H9 (cell line): Measurements from ENCODE around the gene FXYD4. TPM values are rescaled to one million over a fixed set of nuclear protein-coding genes. Genes with fewer than 3 reads are reported as not detected.
"Not testable (repeated sequence)": the region's sequence is repeated elsewhere in the genome, so short reads cannot be mapped to it uniquely, and the experiment has no call there.

Experiments used
- DNase-seq: peaks from one replicate; pipeline ENCODE4 v3.0.0-alpha.2; 2017
- H2AFZ ChIP-seq: one replicate; pipeline ENCODE4 v1.6.1; 2013; ENCODE audit warnings: mild to moderate bottlenecking, low read length, control low read depth, moderate library complexity
- H2AK5ac ChIP-seq: 2 replicates; pipeline ENCODE4 v1.6.1; 2013; ENCODE audit warnings: low read length, control low read depth, mixed read lengths; ENCODE audit not compliant: insufficient read length
- H2BK120ac ChIP-seq: one replicate; pipeline ENCODE4 v1.6.1; 2013; ENCODE audit warnings: low read depth, mild to moderate bottlenecking, low read length, control low read depth, inconsistent platforms; ENCODE audit not compliant: poor library complexity, severe bottlenecking
- H2BK12ac ChIP-seq: 2 replicates; pipeline ENCODE4 v1.6.1; 2013; ENCODE audit warnings: low read length, control low read depth, mixed read lengths, low read depth; ENCODE audit not compliant: insufficient read length
- H2BK15ac ChIP-seq: 2 replicates; pipeline ENCODE4 v1.6.1; 2013; ENCODE audit warnings: low read depth, low read length, control low read depth
- H2BK20ac ChIP-seq: one replicate; pipeline ENCODE4 v1.6.1; 2013; ENCODE audit warnings: low read depth, mild to moderate bottlenecking, low read length, control low read depth, inconsistent platforms; ENCODE audit not compliant: poor library complexity, severe bottlenecking
- H2BK5ac ChIP-seq: 2 replicates; pipeline ENCODE4 v1.6.1; 2013; ENCODE audit warnings: low read length, control low read depth, mixed read lengths; ENCODE audit not compliant: insufficient read length
- H3K14ac ChIP-seq: 2 replicates; pipeline ENCODE4 v1.6.1; 2013; ENCODE audit warnings: low read length, control low read depth; ENCODE audit not compliant: insufficient read depth
- H3K18ac ChIP-seq: 2 replicates; pipeline ENCODE4 v1.6.1; 2013; ENCODE audit warnings: low read depth, mild to moderate bottlenecking, mixed read lengths, low read length, control low read depth; ENCODE audit not compliant: insufficient read length
- H3K23ac ChIP-seq: 2 replicates; pipeline ENCODE4 v1.6.1; 2013; ENCODE audit warnings: low read length, control low read depth, mixed read lengths, low read depth; ENCODE audit not compliant: insufficient read length
- H3K23me2 ChIP-seq: 2 replicates; pipeline ENCODE4 v1.6.1; 2013; ENCODE audit warnings: low read depth, mild to moderate bottlenecking, mixed read lengths, low read length, control low read depth; ENCODE audit not compliant: insufficient read length, poor library complexity, severe bottlenecking
- H3K27ac ChIP-seq: 2 replicates; pipeline ENCODE4 v1.5.1; 2013; ENCODE audit warnings: low read length, control low read depth, mixed read lengths, low read depth; ENCODE audit not compliant: insufficient read length
- H3K27me3 ChIP-seq: 2 replicates; pipeline ENCODE4 v1.6.1; 2013; ENCODE audit warnings: low read length, control low read depth, inconsistent platforms; ENCODE audit not compliant: insufficient read depth
- H3K4ac ChIP-seq: 2 replicates; pipeline ENCODE4 v1.6.1; 2013; ENCODE audit warnings: low read depth, mild to moderate bottlenecking, control low read depth, inconsistent platforms, low read length, moderate library complexity
- H3K4me1 ChIP-seq: 2 replicates; pipeline ENCODE4 v1.6.1; 2013; ENCODE audit warnings: low read length, control low read depth, inconsistent platforms; ENCODE audit not compliant: insufficient read depth
- H3K4me2 ChIP-seq: 2 replicates; pipeline ENCODE4 v1.6.1; 2013; ENCODE audit warnings: low read length, control low read depth, mixed read lengths; ENCODE audit not compliant: insufficient read length, insufficient read depth
- H3K56ac ChIP-seq: 2 replicates; pipeline ENCODE4 v1.6.1; 2013; ENCODE audit warnings: low read depth, mild to moderate bottlenecking, mixed read lengths, low read length, control low read depth; ENCODE audit not compliant: insufficient read length
- H3K79me1 ChIP-seq: 2 replicates; pipeline ENCODE4 v1.6.1; 2013; ENCODE audit warnings: low read depth, mild to moderate bottlenecking, moderate library complexity, low read length, control low read depth, inconsistent platforms; ENCODE audit not compliant: insufficient read depth, poor library complexity, severe bottlenecking
- H3K79me2 ChIP-seq: 2 replicates; pipeline ENCODE4 v1.6.1; 2013; ENCODE audit warnings: low read length, control low read depth, inconsistent platforms; ENCODE audit not compliant: insufficient read depth
- H3K9ac ChIP-seq: 2 replicates; pipeline ENCODE4 v1.6.1; 2013; ENCODE audit warnings: low read length, control low read depth, mixed read lengths; ENCODE audit not compliant: insufficient read length; ENCODE audit errors: extremely low read depth
- H3K9me3 ChIP-seq: one replicate; pipeline ENCODE4 v1.6.1; 2013; ENCODE audit warnings: low read depth, low read length, inconsistent platforms; ENCODE audit not compliant: control insufficient read depth
- H3T11ph ChIP-seq: one replicate; pipeline ENCODE4 v1.6.1; 2013; ENCODE audit warnings: mild to moderate bottlenecking, low read length, control low read depth, inconsistent platforms
- H4K20me1 ChIP-seq: one replicate; pipeline ENCODE4 v1.6.1; 2013; ENCODE audit not compliant: control insufficient read depth, insufficient read length, insufficient read depth
- H4K5ac ChIP-seq: 2 replicates; pipeline ENCODE4 v1.6.1; 2013; ENCODE audit warnings: low read depth, mild to moderate bottlenecking, mixed read lengths, low read length, control low read depth; ENCODE audit not compliant: insufficient read length
- H4K8ac ChIP-seq: replicated peaks from 2 replicates; pipeline ENCODE4 v1.6.1; 2013; ENCODE audit warnings: low read length, control low read depth, mixed read lengths, low read depth; ENCODE audit not compliant: insufficient read length
- H4K91ac ChIP-seq: 2 replicates; pipeline ENCODE4 v1.6.1; 2013; ENCODE audit warnings: low read depth, mild to moderate bottlenecking, moderate library complexity, mixed read lengths, low read length, control low read depth; ENCODE audit not compliant: insufficient read length
- H3K27ac Mint-ChIP-seq, 3 experiments: 2 replicates in 2 of 3; 3 replicates in 1 of 3; pipeline ENCODE4 v1.8.0; 2020 to 2021; ENCODE audit warnings: mixed read lengths in 3 of 3, mild to moderate bottlenecking in 1 of 3, moderate library complexity in 1 of 3
- H3K27me3 Mint-ChIP-seq: 2 replicates; pipeline ENCODE4 v1.8.0; 2021; ENCODE audit warnings: low read depth, mild to moderate bottlenecking, moderate library complexity, mixed read lengths
- H3K36me3 Mint-ChIP-seq, 3 experiments: 2 replicates in 2 of 3; 3 replicates in 1 of 3; pipeline ENCODE4 v1.8.0; 2020 to 2021; ENCODE audit warnings: low read depth in 3 of 3, mixed read lengths in 3 of 3; ENCODE audit not compliant: insufficient read depth in 1 of 3
- H3K4me1 Mint-ChIP-seq, 2 experiments: 2 replicates each; pipeline ENCODE4 v1.8.0; 2020; ENCODE audit warnings: mixed read lengths in 2 of 2
- H3K4me3 Mint-ChIP-seq, 2 experiments: 2 replicates in 1 of 2; 3 replicates in 1 of 2; pipeline ENCODE4 v1.8.0; 2020 to 2021; ENCODE audit warnings: mild to moderate bottlenecking in 2 of 2, mixed read lengths in 2 of 2, moderate library complexity in 1 of 2
- H3K9me3 Mint-ChIP-seq, 2 experiments: 2 replicates in 1 of 2; 3 replicates in 1 of 2; pipeline ENCODE4 v1.8.0; 2020; ENCODE audit warnings: mild to moderate bottlenecking in 2 of 2, mixed read lengths in 2 of 2, moderate library complexity in 1 of 2
- WGBS: extraction: QIAGEN DNeasy Blood & Tissue Kit; methylation state at CpG from one replicate; pipeline ENCODE4 v1.1.7; 2013; ENCODE audit warnings: missing lambda C conversion rate, low lambda C conversion rate, mixed read lengths; ENCODE audit not compliant: insufficient read length; ENCODE audit errors: extremely low coverage; 5-methylcytosine and 5-hydroxymethylcytosine counted together
- total RNA-seq: library from RNA; stranded (reverse); gene quantifications from 2 replicates; pipeline ENCODE4 v1.2.1, GENCODE V29; 2021
- TF ChIP-seq, protein P1 (sequence below): fragments of 200-600 bp; sonication (generic); conservative IDR thresholded peaks from 3 replicates; pipeline ENCODE4 v1.8.0; 2021; ENCODE audit warnings: antibody characterized with exemption, mild to moderate bottlenecking

Gene FXYD4
- total RNA-seq, 1 experiment from 2014 or later = not detected

DNA sequence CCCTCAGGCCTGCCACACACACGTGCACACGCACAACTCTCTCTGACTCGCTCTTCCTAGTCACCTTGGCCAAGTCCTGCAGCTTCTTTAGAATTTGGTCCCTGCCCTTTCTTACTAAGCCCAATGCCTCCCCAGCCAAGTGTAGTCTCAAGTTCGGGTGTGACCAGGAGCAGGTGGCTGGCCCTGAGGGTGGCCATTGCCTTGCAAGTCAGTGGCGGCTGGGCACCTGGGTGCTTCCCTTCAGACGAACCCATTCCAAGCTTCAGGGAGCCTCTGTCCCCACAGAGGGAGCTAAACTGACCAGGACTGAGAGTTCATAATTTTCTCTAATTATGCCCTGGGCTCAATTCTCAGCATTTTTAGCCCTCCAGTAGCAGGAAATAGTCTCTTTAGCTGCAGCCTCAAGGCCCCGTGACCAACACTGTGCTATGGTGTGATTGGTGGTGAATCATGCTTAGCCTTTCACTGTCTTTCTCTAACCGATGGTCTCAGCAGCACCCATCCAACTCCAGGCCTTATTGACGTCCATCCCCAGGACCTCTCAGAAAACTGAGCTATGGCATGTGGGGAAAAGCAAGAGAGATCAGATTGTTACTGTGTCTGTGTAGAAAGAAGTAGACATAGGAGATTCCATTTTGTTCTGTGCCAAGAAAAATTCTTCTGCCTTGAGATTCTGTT, 34.7 kb upstream of the FXYD4 start:
- WGBS = no CpG with 5 or more reads among the region's 9 CpGs

DNA sequence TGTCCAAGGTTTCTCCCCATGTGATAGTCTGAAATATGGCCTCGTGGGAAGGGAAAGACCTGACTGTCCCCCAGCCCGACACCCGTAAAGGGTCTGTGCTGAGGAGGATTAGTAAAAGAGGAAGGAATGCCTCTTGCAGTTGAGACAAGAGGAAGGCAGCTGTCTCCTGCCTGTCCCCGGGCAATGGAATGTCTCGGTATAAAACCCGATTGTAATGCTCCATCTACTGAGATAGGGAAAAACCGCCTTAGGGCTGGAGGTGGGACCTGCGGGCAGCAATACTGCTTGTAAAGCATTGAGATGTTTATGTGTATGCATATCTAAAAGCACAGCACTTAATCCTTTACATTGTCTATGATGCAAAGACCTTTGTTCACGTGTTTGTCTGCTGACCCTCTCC, 33.9 kb upstream of the FXYD4 start:
- not testable (repeated sequence) for H3K27ac ChIP-seq, H3K27me3 ChIP-seq, H3K14ac ChIP-seq, H3K79me1 ChIP-seq, H4K91ac ChIP-seq, H4K8ac ChIP-seq, H3K9ac ChIP-seq, H4K20me1 ChIP-seq, H3K4ac ChIP-seq, H3K9me3 ChIP-seq, H2BK15ac ChIP-seq, H3K79me2 ChIP-seq, H3K23me2 ChIP-seq, H2BK120ac ChIP-seq, H3K27ac Mint-ChIP-seq, H3K4me1 ChIP-seq, H3K23ac ChIP-seq, H3K56ac ChIP-seq, H3K4me2 ChIP-seq, H4K5ac ChIP-seq, H2BK12ac ChIP-seq, H2AFZ ChIP-seq, H3K18ac ChIP-seq, H3K4me3 Mint-ChIP-seq, H3K36me3 Mint-ChIP-seq, H2BK5ac ChIP-seq, H3K9me3 Mint-ChIP-seq, H3T11ph ChIP-seq, H2AK5ac ChIP-seq, H2BK20ac ChIP-seq
- peak; percentile 74 for DNase-seq
- peaks cover 15% of the 10 kb centered on the region for H3K27me3 Mint-ChIP-seq
- no CpG with 5 or more reads among the region's 9 CpGs for WGBS
- H3K4me1 Mint-ChIP-seq = peaks cover 35 to 41% of the 10 kb centered on the region in 2 experiments

More for the DNA sequence above, 34.7 kb upstream of the FXYD4 start:
- no peaks in the 10 kb centered on the region; a peak in 1 of 7 replicates for H3K36me3 Mint-ChIP-seq
- TF ChIP-seq, protein P1, sequence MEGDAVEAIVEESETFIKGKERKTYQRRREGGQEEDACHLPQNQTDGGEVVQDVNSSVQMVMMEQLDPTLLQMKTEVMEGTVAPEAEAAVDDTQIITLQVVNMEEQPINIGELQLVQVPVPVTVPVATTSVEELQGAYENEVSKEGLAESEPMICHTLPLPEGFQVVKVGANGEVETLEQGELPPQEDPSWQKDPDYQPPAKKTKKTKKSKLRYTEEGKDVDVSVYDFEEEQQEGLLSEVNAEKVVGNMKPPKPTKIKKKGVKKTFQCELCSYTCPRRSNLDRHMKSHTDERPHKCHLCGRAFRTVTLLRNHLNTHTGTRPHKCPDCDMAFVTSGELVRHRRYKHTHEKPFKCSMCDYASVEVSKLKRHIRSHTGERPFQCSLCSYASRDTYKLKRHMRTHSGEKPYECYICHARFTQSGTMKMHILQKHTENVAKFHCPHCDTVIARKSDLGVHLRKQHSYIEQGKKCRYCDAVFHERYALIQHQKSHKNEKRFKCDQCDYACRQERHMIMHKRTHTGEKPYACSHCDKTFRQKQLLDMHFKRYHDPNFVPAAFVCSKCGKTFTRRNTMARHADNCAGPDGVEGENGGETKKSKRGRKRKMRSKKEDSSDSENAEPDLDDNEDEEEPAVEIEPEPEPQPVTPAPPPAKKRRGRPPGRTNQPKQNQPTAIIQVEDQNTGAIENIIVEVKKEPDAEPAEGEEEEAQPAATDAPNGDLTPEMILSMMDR = no peak
- no peaks in the 10 kb centered on the region for H3K9me3 ChIP-seq
- no peak overlapping the region for H3K14ac ChIP-seq
- no peak overlapping the region for H2BK15ac ChIP-seq
- H3K56ac ChIP-seq = no peak overlapping the region
- H3K9ac ChIP-seq = no peak overlapping the region
- H3K4me3 Mint-ChIP-seq = no peak overlapping the region
- no peak overlapping the region for H2AK5ac ChIP-seq
- H3K18ac ChIP-seq = peak overlapping the region; percentile 38
- peak overlapping the region in 2 of 3 experiments; percentile 63 to 89; a peak in 4 of 7 replicates for H3K27ac Mint-ChIP-seq
- H3K23ac ChIP-seq = no peak overlapping the region
- H4K20me1 ChIP-seq = no peaks in the 10 kb centered on the region
- H2BK20ac ChIP-seq = no peak overlapping the region
- H4K5ac ChIP-seq = no peak overlapping the region
- peaks cover 35 to 41% of the 10 kb centered on the region in 2 experiments for H3K4me1 Mint-ChIP-seq
- H3K27me3 Mint-ChIP-seq = peaks cover 15% of the 10 kb centered on the region
- no peak overlapping the region for H2BK5ac ChIP-seq
- no peaks in the 10 kb centered on the region for H3K79me2 ChIP-seq
- H2BK12ac ChIP-seq = no peak overlapping the region
- H3K4ac ChIP-seq = no peak overlapping the region
- no peak overlapping the region for H3K4me2 ChIP-seq
- H4K8ac ChIP-seq = no peak overlapping the region
- no peak overlapping the region for H4K91ac ChIP-seq
- no peak overlapping the region for H2AFZ ChIP-seq
- no peak for DNase-seq
- 0 out of 2 replicates have a peak, but pooled peaks cover 3% of the 10 kb centered on the region for H3K4me1 ChIP-seq
- no peaks in the 10 kb centered on the region for H3K27me3 ChIP-seq
- H3K23me2 ChIP-seq = no peaks in the 10 kb centered on the region
- no peak overlapping the region for H2BK120ac ChIP-seq
- H3K27ac ChIP-seq = no peak overlapping the region
- no peak overlapping the region for H3T11ph ChIP-seq
- H3K79me1 ChIP-seq = no peaks in the 10 kb centered on the region
- no peaks in the 10 kb centered on the region; a peak in 1 of 5 replicates for H3K9me3 Mint-ChIP-seq
